ENCODE data around the gene PRSS36.

The PRSS36 gene

DNA sequence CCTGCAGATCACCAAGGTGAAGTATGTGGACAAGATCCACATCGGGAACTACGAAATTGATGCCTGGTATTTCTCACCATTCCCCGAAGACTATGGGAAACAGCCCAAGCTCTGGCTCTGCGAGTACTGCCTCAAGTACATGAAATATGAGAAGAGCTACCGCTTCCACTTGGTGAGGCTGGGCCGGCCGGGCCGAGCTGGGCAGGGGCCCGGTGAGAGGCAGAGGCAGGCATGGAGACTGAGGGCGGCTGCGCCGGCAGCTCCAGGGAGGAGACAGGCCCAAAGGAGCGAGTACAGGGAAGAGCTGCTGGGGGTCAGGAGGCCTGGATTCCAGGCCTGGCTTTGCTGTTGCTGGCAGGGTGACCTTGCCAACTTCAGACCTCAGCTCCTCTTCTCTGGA is 22.7 kb downstream of the PRSS36 start:
- ChIA-PET CTCF (interaction anchor here (1.8 kb wide), 1 partner anchor 15 kb away, joined by 7 read pairs; no protein-coding TSS in a partner anchor), POLR2A (interaction anchor here (0.6 to 5.7 kb wide), 4 partner anchors 8 to 96 kb away, joined by 3 to 35 read pairs (median 8); partner anchors contain the start of genes KAT8 and PRSS8)
- H3K27ac ChIP-seq (ENCODE audit: extremely low read depth, low read depth, low read length): no peak overlapping the region
- peaks cover 5 to 70% of the 10 kb centered on the region in 2 experiments for H3K36me3 ChIP-seq (ENCODE audit: control insufficient read depth in 2 of 2, insufficient read depth in 1 of 2, low read length in 2 of 2)
- no peaks in the 10 kb centered on the region for H3K9me3 ChIP-seq (ENCODE audit: control insufficient read depth, insufficient read depth, low read depth, low read length)
- TF ChIP-seq, protein P1, sequence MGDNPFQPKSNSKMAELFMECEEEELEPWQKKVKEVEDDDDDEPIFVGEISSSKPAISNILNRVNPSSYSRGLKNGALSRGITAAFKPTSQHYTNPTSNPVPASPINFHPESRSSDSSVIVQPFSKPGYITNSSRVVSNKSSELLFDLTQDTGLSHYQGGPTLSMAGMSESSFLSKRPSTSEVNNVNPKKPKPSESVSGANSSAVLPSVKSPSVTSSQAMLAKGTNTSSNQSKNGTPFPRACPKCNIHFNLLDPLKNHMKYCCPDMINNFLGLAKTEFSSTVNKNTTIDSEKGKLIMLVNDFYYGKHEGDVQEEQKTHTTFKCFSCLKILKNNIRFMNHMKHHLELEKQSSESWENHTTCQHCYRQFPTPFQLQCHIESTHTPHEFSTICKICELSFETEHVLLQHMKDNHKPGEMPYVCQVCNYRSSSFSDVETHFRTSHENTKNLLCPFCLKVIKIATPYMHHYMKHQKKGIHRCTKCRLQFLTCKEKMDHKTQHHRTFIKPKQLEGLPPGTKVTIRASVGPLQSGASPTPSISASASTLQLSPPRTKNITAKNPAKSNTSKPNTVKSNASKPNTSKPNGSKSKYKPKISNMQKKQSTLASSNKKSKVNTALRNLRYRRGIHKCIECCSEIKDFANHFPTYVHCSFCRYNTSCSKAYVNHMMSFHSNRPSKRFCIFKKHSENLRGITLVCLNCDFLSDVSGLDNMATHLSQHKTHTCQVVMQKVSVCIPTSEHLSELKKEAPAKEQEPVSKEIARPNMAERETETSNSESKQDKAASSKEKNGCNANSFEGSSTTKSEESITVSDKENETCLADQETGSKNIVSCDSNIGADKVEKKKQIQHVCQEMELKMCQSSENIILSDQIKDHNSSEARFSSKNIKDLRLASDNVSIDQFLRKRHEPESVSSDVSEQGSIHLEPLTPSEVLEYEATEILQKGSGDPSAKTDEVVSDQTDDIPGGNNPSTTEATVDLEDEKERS (tag by site-specific recombination; IDR thresholded peaks at IDR 0.05): no peak
- no peak for TF ChIP-seq ZNF223 (tag by site-specific recombination; IDR thresholded peaks at IDR 0.05)
- no peak for TF ChIP-seq ZNF324 (tag by site-specific recombination; IDR thresholded peaks at IDR 0.05)
- TF ChIP-seq ZNF701 (tag by site-specific recombination; IDR thresholded peaks at IDR 0.05): no peak
- no peak for TF ChIP-seq TCF7L2 (IDR thresholded peaks at IDR 0.05; ENCODE audit: borderline replicate concordance, low read depth, low read length)
- TF ChIP-seq KLF9 (tag by site-specific recombination; IDR thresholded peaks at IDR 0.05; ENCODE audit: low read depth): no peak
- TF ChIP-seq, protein P2, sequence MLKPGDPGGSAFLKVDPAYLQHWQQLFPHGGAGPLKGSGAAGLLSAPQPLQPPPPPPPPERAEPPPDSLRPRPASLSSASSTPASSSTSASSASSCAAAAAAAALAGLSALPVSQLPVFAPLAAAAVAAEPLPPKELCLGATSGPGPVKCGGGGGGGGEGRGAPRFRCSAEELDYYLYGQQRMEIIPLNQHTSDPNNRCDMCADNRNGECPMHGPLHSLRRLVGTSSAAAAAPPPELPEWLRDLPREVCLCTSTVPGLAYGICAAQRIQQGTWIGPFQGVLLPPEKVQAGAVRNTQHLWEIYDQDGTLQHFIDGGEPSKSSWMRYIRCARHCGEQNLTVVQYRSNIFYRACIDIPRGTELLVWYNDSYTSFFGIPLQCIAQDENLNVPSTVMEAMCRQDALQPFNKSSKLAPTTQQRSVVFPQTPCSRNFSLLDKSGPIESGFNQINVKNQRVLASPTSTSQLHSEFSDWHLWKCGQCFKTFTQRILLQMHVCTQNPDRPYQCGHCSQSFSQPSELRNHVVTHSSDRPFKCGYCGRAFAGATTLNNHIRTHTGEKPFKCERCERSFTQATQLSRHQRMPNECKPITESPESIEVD (tag by site-specific recombination; IDR thresholded peaks at IDR 0.05): no peak
- no peak overlapping the region for H3K4me3 ChIP-seq (ENCODE audit: low read depth, low read length)
- H3K4me1 ChIP-seq (ENCODE audit: control insufficient read depth, insufficient read depth, low read length): no peaks in the 10 kb centered on the region

DNA sequence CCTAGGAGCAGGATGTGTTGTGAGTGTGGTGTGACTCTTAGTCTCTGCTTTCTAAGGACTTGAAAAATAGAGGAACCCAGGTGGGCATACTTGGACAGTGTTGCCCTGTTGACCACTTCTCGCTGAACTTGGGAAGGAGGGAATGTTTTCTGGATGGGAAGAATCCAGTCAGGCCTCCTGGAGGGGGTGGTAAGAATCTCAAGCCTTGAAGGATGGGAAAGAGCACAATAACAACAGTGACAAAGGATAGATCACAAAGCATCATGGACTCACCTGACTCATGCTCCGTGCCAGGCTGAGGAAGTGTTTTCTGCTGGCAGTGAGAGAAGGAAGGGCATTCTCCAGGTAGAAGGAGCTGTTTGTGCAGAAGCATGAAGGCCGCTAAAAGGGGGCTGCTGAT is 24.0 kb downstream of the PRSS36 start:
- Histone ChIP-seq H3K27ac (ENCODE audit: extremely low read depth, low read depth, low read length) (no peak overlapping the region), H3K4me3 (ENCODE audit: low read depth, low read length) (no peak overlapping the region), H3K9me3 (ENCODE audit: control insufficient read depth, insufficient read depth, low read depth, low read length) (no peaks in the 10 kb centered on the region), H3K4me1 (ENCODE audit: control insufficient read depth, insufficient read depth, low read length) (no peaks in the 10 kb centered on the region), H3K36me3 (ENCODE audit: control insufficient read depth in 2 of 2, insufficient read depth in 1 of 2, low read length in 2 of 2) (peaks cover 18 to 70% of the 10 kb centered on the region in 2 experiments)
- POLR2A ChIA-PET: interaction anchor here (1.0 to 1.1 kb wide), 2 partner anchors 8 to 54 kb away, joined by 5 to 6 read pairs; partner anchors contain the start of genes FUS and KAT8
- TF ChIP-seq ZNF146 (tag by site-specific recombination; IDR thresholded peaks at IDR 0.05) (no peak), ZNF747 (tag by site-specific recombination; IDR thresholded peaks at IDR 0.05) (no peak), ZNF776 (tag by site-specific recombination; IDR thresholded peaks at IDR 0.05; ENCODE audit: borderline replicate concordance) (no peak), GLI4 (tag by site-specific recombination; IDR thresholded peaks at IDR 0.05) (peak; percentile 90), KLF9 (tag by site-specific recombination; IDR thresholded peaks at IDR 0.05; ENCODE audit: low read depth) (no peak), ZNF2 (tag by site-specific recombination; IDR thresholded peaks at IDR 0.05) (no peak)
- TF ChIP-seq, protein P3, sequence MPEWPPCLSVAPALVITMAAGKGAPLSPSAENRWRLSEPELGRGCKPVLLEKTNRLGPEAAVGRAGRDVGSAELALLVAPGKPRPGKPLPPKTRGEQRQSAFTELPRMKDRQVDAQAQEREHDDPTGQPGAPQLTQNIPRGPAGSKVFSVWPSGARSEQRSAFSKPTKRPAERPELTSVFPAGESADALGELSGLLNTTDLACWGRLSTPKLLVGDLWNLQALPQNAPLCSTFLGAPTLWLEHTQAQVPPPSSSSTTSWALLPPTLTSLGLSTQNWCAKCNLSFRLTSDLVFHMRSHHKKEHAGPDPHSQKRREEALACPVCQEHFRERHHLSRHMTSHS (tag by site-specific recombination; IDR thresholded peaks at IDR 0.05): no peak
- CTCF ChIA-PET: no interaction called here

DNA sequence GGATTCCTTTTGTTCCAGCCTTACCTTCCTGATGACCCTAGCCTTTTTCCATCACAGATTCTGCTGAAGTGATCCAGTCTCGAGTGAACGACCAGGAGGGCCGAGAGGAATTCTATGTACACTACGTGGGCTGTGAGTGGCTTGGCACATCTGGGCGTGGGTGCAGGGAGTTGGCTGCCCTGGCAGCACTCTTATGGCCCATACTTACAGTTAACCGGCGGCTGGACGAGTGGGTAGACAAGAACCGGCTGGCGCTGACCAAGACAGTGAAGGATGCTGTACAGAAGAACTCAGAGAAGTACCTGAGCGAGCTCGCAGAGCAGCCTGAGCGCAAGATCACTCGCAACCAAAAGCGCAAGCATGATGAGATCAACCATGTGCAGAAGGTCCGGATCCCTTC is 29.7 kb downstream of the PRSS36 start:
- ChIA-PET CTCF (interaction anchor here (0.6 to 1.4 kb wide), 2 partner anchors 22 to 27 kb away, joined by 3 to 5 read pairs; no protein-coding TSS in a partner anchor), POLR2A (interaction anchor here (0.7 kb wide), 1 partner anchor 61 kb away, joined by 4 read pairs; no protein-coding TSS in a partner anchor)
- no peak overlapping the region for H3K4me3 ChIP-seq (ENCODE audit: low read depth, low read length)
- peaks cover 4% of the 10 kb centered on the region; the same call in 1 of the 2 replicates for H3K4me1 ChIP-seq (ENCODE audit: control insufficient read depth, insufficient read depth, low read length)
- H3K27ac ChIP-seq (ENCODE audit: extremely low read depth, low read depth, low read length): no peak overlapping the region
- peaks cover 31 to 48% of the 10 kb centered on the region in 2 experiments for H3K36me3 ChIP-seq (ENCODE audit: control insufficient read depth in 2 of 2, insufficient read depth in 1 of 2, low read length in 2 of 2)
- H3K9me3 ChIP-seq (ENCODE audit: control insufficient read depth, insufficient read depth, low read depth, low read length): no peaks in the 10 kb centered on the region
- TF ChIP-seq ZNF660 (tag by site-specific recombination; IDR thresholded peaks at IDR 0.05) (no peak), GLIS1 (tag by site-specific recombination; IDR thresholded peaks at IDR 0.05) (no peak), ZNF266 (tag by site-specific recombination; IDR thresholded peaks at IDR 0.05; ENCODE audit: low read depth) (no peak), ZFP41 (tag by site-specific recombination; IDR thresholded peaks at IDR 0.05; ENCODE audit: borderline replicate concordance) (no peak), ZIC2 (tag by site-specific recombination; IDR thresholded peaks at IDR 0.05) (no peak), ZBTB7A (tag by site-specific recombination; IDR thresholded peaks at IDR 0.05; ENCODE audit: low read depth) (no peak), ZNF324 (tag by site-specific recombination; IDR thresholded peaks at IDR 0.05) (no peak), ZNF19 (tag by site-specific recombination; IDR thresholded peaks at IDR 0.05; ENCODE audit: low read depth) (no peak), KLF16 (tag by site-specific recombination; IDR thresholded peaks at IDR 0.05) (no peak), ZNF112 (tag by site-specific recombination; IDR thresholded peaks at IDR 0.05) (no peak), ZFP37 (tag by site-specific recombination; IDR thresholded peaks at IDR 0.05) (no peak), ZNF174 (tag by site-specific recombination; IDR thresholded peaks at IDR 0.05) (no peak)
- TF ChIP-seq, protein P4, sequence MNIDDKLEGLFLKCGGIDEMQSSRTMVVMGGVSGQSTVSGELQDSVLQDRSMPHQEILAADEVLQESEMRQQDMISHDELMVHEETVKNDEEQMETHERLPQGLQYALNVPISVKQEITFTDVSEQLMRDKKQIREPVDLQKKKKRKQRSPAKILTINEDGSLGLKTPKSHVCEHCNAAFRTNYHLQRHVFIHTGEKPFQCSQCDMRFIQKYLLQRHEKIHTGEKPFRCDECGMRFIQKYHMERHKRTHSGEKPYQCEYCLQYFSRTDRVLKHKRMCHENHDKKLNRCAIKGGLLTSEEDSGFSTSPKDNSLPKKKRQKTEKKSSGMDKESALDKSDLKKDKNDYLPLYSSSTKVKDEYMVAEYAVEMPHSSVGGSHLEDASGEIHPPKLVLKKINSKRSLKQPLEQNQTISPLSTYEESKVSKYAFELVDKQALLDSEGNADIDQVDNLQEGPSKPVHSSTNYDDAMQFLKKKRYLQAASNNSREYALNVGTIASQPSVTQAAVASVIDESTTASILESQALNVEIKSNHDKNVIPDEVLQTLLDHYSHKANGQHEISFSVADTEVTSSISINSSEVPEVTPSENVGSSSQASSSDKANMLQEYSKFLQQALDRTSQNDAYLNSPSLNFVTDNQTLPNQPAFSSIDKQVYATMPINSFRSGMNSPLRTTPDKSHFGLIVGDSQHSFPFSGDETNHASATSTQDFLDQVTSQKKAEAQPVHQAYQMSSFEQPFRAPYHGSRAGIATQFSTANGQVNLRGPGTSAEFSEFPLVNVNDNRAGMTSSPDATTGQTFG (tag by site-specific recombination; IDR thresholded peaks at IDR 0.05; ENCODE audit: borderline replicate concordance): no peak
